HL-60/S4 treated with retinoic acid at 250 ng/mL for 4 days and 3 days (cell line): Measurements from ENCODE around the gene FGFR3.

Experiments used
- in situ Hi-C: fragments of 300-500 bp; cut with MboI; formaldehyde crosslinking; loops from 2 replicates; pipeline ENCODE4 v1.7.0; 2022; ENCODE audit warnings: low sequenced_read_pairs

The FGFR3 gene

GRCh38 chr4:1755297-1755696, 37.8 kb upstream of the FGFR3 start:
- in situ Hi-C loops: no loop called here

- in situ Hi-C loops: no loop called here
Observed at GRCh38 chr4:1756079-1756478, 37.0 kb upstream of the FGFR3 start.

GRCh38 chr4:1756893-1757779, 36.0 kb upstream of the FGFR3 start:
- in situ Hi-C loops: no loop called here

- in situ Hi-C loops: no loop called here
Observed at GRCh38 chr4:1757836-1758235, 35.3 kb upstream of the FGFR3 start.

- in situ Hi-C loops: no loop called here
Observed at GRCh38 chr4:1758306-1759121, 34.6 kb upstream of the FGFR3 start.

- in situ Hi-C loops: no loop called here
Observed at GRCh38 chr4:1759170-1759817, 33.8 kb upstream of the FGFR3 start.

- in situ Hi-C loops: no loop called here
Observed at GRCh38 chr4:1759818-1760223, 33.3 kb upstream of the FGFR3 start.

- in situ Hi-C loops: no loop called here
Observed at GRCh38 chr4:1760521-1761071, 32.5 kb upstream of the FGFR3 start.

GRCh38 chr4:1761130-1761689, 31.9 kb upstream of the FGFR3 start:
- in situ Hi-C loops: no loop called here

- in situ Hi-C loops: no loop called here
Observed at GRCh38 chr4:1762264-1763010, 30.7 kb upstream of the FGFR3 start.

GRCh38 chr4:1763070-1763549, 30.0 kb upstream of the FGFR3 start:
- in situ Hi-C loops: no loop called here

- in situ Hi-C loops: no loop called here
Observed at GRCh38 chr4:1763550-1764080, 29.5 kb upstream of the FGFR3 start.

GRCh38 chr4:1764670-1765069, 28.4 kb upstream of the FGFR3 start:
- in situ Hi-C loops: no loop called here

GRCh38 chr4:1765409-1766072, 27.6 kb upstream of the FGFR3 start:
- in situ Hi-C loops: no loop called here

- in situ Hi-C loops: no loop called here
Observed at GRCh38 chr4:1766106-1767060, 26.7 kb upstream of the FGFR3 start.

- in situ Hi-C loops: no loop called here
Observed at GRCh38 chr4:1767061-1767769, 25.9 kb upstream of the FGFR3 start.

GRCh38 chr4:1767770-1768366, 25.2 kb upstream of the FGFR3 start:
- in situ Hi-C loops: no loop called here
